ENCODE data around the gene TH. TPM values are rescaled to one million over a fixed set of nuclear protein-coding genes. Genes with fewer than 3 reads are reported as not detected.

TH gene
- total RNA-seq, 4 donors from 2014 or later, result 0.27 TPM; not detected in 2

DNA sequence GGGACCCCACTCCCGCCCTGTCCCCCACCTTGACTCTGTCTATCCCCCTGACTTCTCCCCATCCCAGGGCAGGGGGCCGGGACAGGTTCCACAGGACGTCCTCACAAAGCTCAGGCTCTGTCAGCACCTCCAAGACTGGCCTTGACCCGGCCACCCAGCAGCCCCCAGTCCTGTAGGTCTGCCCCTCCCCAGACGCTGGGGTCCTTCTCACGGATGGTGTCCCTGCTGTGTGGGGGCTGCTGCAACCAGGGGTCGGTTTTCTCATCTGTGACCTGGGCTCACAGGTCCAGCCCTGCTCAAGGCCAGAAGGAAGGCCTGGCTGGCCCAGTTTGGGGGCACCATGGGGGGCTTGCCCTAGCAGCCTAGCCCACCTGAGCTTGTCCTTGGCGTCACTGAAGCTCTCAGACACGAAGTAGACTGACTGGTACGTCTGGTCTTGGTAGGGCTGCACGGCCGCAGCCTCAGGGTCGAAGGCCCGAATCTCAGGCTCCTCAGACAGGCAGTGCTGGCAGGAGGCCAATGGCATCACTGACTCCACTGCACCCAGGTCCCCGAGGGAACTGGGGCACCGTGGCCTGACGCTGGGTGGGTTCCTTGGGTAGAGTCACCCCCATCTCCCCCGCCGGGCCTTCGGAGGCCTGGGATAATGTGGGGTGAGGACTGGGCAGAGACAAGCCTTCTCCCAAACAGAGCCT is 6.6 kb downstream of the TH start:
- Histone ChIP-seq H3K27ac (no peak overlapping the region), H3K4me3 (no peak overlapping the region), H3K27me3 (peaks cover 93% of the 10 kb centered on the region), H3K9me3 (no peaks in the 10 kb centered on the region), H3K36me3 (no peaks in the 10 kb centered on the region), H3K4me1 (peaks cover 0 to 10% (median 7%) of the 10 kb centered on the region in 3 donors)
- TF ChIP-seq POLR2AphosphoS5 (IDR thresholded peaks at IDR 0.05) (no peak), POLR2A (IDR thresholded peaks at IDR 0.05) (no peak), EP300 (IDR thresholded peaks at IDR 0.05) (no peak)
- TF ChIP-seq, protein P1, sequence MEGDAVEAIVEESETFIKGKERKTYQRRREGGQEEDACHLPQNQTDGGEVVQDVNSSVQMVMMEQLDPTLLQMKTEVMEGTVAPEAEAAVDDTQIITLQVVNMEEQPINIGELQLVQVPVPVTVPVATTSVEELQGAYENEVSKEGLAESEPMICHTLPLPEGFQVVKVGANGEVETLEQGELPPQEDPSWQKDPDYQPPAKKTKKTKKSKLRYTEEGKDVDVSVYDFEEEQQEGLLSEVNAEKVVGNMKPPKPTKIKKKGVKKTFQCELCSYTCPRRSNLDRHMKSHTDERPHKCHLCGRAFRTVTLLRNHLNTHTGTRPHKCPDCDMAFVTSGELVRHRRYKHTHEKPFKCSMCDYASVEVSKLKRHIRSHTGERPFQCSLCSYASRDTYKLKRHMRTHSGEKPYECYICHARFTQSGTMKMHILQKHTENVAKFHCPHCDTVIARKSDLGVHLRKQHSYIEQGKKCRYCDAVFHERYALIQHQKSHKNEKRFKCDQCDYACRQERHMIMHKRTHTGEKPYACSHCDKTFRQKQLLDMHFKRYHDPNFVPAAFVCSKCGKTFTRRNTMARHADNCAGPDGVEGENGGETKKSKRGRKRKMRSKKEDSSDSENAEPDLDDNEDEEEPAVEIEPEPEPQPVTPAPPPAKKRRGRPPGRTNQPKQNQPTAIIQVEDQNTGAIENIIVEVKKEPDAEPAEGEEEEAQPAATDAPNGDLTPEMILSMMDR (IDR thresholded peaks at IDR 0.05), result no peak
- 55% methylated on average over 4 of the region's 20 CpGs; no CpG with 5 or more reads in 1 of the 2 donors for WGBS, 2 donors (ENCODE audit: low coverage in 1 of 2)
- no peak for ATAC-seq

DNA sequence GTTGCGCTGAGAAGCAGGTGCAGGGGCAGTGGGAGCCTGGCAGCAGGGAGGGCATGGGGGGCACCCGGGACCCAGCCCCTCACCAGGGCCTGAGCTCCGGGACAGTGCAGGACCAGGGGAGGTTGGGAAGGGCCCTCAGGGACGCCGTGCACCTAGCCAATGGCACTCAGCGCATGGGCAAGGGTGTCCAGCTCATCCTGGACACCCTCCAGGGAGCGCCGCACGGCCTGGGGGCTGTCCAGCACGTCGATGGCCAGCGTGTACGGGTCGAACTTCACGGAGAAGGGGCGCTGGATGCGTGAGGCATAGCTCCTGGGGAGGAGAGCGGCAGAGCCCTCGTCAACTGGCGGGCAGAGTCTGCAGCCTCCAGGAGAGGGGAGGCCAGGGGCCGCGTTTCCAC is 7.5 kb downstream of the TH start:
- Histone ChIP-seq H3K27me3 (peaks cover 84% of the 10 kb centered on the region), H3K27ac (no peak overlapping the region), H3K36me3 (no peaks in the 10 kb centered on the region), H3K9me3 (no peaks in the 10 kb centered on the region), H3K4me3 (no peak overlapping the region), H3K4me1 (peaks cover 0 to 10% (median 7%) of the 10 kb centered on the region in 3 donors)
- TF ChIP-seq EP300 (IDR thresholded peaks at IDR 0.05), result no peak
- TF ChIP-seq, protein P1 (IDR thresholded peaks at IDR 0.05), result no peak
- TF ChIP-seq POLR2AphosphoS5 (IDR thresholded peaks at IDR 0.05), result no peak
- TF ChIP-seq POLR2A (IDR thresholded peaks at IDR 0.05), result no peak
- 40% methylated on average over 1 of the region's 22 CpGs; no CpG with 5 or more reads in 1 of the 2 donors for WGBS, 2 donors (ENCODE audit: low coverage in 1 of 2)
- ATAC-seq, result no peak

DNA sequence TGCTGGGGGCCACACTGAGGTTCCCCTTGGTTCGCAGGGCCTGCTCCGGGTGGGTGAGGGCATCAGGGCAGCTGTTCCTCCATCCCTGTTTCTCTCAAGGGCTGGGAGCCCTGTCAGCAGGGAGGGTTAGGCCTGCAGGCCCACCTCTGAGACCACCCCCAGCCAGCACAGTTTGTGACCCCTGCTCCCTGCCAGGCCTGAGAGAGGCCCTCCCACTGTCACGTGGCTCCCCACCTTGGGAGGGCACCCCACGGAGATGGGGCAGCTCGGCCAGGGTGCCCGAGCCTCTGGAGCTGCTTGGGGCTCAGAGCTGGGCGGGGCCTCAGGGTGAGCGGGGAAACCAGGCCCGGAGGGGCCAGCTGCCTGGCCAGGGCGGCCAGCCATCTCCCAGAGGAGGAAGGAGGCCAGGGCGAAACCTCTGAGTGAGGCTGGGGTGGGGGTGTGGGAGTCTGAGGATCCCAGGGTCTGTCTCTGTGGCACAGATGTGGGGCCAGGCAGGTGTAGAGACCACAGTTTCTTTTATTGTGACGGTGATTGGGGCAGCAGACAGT is 8.1 kb downstream of the TH start:
- Histone ChIP-seq H3K4me3 (no peak overlapping the region), H3K27ac (no peak overlapping the region), H3K9me3 (no peaks in the 10 kb centered on the region), H3K4me1 (peaks cover 0 to 10% (median 7%) of the 10 kb centered on the region in 3 donors), H3K27me3 (peaks cover 84% of the 10 kb centered on the region), H3K36me3 (no peaks in the 10 kb centered on the region)
- TF ChIP-seq, protein P1 (IDR thresholded peaks at IDR 0.05), result no peak
- TF ChIP-seq EP300 (IDR thresholded peaks at IDR 0.05) (no peak), POLR2A (IDR thresholded peaks at IDR 0.05) (no peak), POLR2AphosphoS5 (IDR thresholded peaks at IDR 0.05) (no peak)
- WGBS, 2 donors (ENCODE audit: low coverage in 1 of 2), result no CpG with 5 or more reads among the region's 12 CpGs
- no peak for ATAC-seq

DNA sequence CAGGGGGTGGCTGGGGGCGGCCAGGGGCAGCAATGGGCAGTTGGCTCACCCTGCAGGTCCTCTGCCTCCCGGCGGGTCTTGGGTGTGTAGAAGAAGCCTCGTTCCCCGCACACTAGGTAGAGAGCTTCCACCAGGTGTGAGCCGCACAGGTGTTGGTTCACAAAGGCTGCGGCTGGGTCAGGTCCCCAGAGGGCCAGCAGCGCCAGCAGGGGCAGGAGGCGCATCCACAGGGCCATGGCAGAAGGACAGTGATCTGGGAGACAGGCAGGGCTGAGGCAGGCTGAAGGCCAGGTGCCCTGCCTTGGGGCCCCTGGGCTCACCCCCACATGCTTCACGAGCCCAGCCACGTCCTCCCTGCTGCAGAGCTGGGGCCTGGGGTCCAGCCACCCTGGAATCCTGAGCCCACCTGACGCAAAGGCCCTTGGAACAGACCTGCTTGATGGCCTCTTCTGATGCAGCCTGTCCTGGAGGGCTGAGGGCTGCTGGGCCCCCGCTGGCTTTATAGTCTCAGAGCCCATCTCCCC is 10.8 kb downstream of the TH start, which contains the start of gene INS:
Gene INS, minus strand, starts transcription at position 474 of the 524 bp plus-strand sequence. Its CDS starts 238 bp downstream, at position 236.
- no peaks in the 10 kb centered on the region for H3K9me3 ChIP-seq
- no peak for ATAC-seq
- TF ChIP-seq EP300 (IDR thresholded peaks at IDR 0.05), result no peak
- no peak for TF ChIP-seq POLR2A (IDR thresholded peaks at IDR 0.05)
- TF ChIP-seq POLR2AphosphoS5 (IDR thresholded peaks at IDR 0.05), result no peak
- TF ChIP-seq, protein P1 (IDR thresholded peaks at IDR 0.05), result no peak
- H3K4me1 ChIP-seq, result peaks cover 0 to under 1% (median 0%) of the 10 kb centered on the region in 3 donors
- H3K4me3 ChIP-seq, result no peak within 1 kb of the TSS
- H3K27me3 ChIP-seq, result peaks cover 84% of the 10 kb centered on the region
- no peaks in the 10 kb centered on the region for H3K36me3 ChIP-seq
- no peak within 1 kb of the TSS for H3K27ac ChIP-seq
- WGBS, 2 donors (ENCODE audit: low coverage in 1 of 2), result no CpG with 5 or more reads among the region's 13 CpGs

Measured in gastroesophageal sphincter (tissue), 4 donors.